Dermis microvascular lymphatic vessel endothelial cell (primary cell): ENCODE measurements around the gene ARMC3. TPM values are rescaled to one million over a fixed set of nuclear protein-coding genes. Genes with fewer than 3 reads are reported as not detected.
A peak's percentile ranks its signal among the peaks of the same experiment; 100 is the strongest.
"Not testable (repeated sequence)": the region's sequence is repeated elsewhere in the genome, so short reads cannot be mapped to it uniquely, and the experiment has no call there.

Experiments
- DNase-seq, 2 donors: peaks; one replicate each; pipeline versions ENCODE4 v3.0.0 to v3.0.0-alpha.2; 2010; ENCODE audit warnings: low read depth in 2 of 2
- total RNA-seq: library from RNA; depleted of rRNA; stranded (reverse); fragments of >200 nt; gene quantifications from 2 replicates; pipeline ENCODE4 v1.2.1, GENCODE V29; 2014

The ARMC3 gene
- total RNA-seq, 1 donor from 2014 or later, result not detected

DNA sequence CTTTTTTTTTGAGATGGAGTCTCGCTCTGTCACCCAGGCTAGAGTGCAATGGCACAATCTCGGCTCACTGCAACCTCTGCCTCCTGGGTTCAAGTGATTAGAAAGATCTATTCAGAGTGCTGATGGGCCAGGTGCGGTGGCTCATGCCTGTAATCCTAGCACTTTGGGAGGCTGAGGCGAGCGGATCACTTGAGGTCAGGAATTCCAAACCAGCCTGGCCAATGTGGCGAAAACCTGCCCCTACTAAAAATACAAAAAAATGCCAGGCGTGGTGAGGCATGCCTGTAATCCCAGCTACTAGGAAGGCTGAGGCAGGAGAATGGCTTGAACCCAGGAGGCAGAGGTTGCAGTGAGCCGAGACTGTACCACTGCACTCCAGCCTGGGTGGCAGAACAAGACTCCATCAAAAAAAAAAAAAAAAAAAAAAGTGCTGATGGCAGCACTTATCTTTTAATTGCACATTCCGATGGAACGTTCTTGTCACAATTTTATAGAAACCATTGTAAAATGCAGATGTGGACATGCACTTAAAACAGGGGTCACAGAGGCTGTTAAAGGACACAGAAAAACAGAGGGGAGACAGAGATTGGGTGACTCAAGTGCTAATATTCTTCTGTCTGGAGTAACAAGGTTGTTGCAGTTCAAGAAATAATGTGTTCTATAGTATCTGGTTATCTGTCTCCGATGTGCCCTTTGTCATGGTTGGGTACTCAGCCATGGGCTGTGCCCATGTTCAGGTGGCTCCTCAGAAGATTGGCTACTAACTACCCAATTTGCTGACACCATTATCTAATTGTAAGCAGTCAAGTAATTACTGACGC is 142.4 kb downstream of the ARMC3 start:
- DNase-seq, result not testable (repeated sequence)

DNA sequence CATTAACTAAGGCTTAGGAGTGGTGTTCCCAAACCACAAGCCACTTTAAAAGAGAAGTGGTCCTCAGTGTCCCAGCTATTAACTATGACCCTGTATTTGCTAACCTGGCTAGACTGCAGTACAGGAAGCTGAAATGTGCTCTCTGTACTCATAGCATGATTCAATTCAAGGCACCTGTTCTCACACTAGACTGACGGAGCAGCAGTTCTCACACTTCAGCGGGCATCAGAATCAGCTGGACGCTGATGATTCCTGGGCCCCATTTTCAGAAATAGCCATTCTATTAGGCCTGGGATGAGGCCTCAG is 143.0 kb downstream of the ARMC3 start:
- DNase-seq, result no peak

DNA sequence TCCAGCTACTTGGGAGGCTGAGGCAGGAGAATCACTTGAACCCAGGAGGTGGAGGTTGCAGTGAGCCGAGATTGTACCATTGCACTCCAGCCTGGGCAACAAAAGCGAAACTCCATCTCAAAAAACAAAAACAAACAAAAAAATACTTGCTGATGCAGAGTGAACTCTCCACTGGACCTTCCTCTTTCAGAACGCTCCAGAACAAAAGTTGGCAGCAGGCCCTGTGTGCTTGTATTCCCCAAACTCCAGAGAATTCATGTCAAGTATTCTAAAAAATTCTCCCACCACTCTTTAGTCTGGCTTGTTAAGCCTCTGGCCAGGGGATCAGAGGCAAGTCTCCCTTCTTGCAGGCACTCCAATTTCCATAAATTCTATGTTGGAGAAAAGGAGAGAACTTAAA is 144.7 kb downstream of the ARMC3 start:
- not testable (repeated sequence) for DNase-seq

GRCh38 chr10:23073527-23073926 is 145.7 kb downstream of the ARMC3 start:
- no peak for DNase-seq

DNA sequence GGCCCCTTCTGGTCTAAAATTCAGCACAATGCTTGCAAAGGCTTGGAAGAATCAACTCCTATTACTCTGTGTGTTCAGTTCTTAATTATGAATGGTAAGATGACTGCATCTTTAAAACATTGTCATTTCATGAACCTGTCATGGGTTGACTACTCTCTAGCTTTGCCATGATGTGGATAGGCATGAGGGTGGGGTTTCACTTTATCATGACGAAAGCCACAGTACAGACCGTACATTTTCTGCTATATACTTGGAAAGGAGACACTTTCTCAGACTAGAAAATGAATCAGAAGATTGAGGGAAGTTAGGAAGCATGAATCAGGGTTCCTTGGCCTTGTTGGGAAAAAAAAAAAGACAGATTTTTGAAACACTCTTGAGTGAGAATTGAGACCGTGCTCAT is 147.8 kb downstream of the ARMC3 start:
- no peak for DNase-seq

- DNase-seq, result no peak
These were observed 150.3 kb downstream of the ARMC3 start for GRCh38 chr10:23078114-23078513.

DNA sequence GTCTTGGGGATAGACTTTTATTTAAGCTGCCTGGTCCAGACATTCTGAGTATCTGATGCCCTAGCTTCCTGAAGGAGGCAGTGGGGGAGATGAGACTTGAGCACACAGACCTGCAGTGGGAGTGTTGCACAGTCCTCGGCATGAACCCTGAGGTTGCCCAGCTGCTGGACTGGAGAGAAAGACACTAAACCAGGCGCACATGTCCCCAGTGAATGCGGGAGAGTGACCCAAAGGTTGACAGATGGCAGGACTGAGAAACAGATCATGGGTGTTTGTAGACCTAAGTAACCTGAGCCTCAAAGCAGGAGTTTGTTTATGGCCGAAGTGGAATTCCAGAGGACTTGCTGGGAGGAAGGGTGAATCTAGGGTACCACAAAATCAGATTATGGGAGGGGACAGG is 151.8 kb downstream of the ARMC3 start:
- DNase-seq, result no peak

- DNase-seq, result no peak
These were observed 152.4 kb downstream of the ARMC3 start for GRCh38 chr10:23080262-23080661.

GRCh38 chr10:23081221-23081750 is 153.4 kb downstream of the ARMC3 start:
- DNase-seq, result no peak

DNA sequence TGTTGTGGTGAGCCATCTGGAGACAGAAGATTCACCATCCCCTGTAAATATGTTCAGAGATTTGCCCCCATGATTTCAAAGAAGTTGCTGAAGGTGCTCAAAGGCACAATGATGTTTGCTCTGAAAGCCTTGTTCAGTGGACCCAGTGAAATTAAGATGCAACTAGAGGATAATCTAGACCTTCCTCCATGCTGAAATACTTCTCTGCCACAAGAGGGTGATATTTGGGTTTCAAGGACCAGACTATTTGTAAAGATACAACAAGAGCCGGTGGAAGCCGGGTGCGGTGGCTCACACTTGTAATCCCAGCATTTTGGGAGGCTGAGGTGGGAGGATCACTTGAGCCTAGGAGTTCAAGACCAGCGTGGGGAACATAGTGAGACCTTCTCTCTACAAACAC is 154.0 kb downstream of the ARMC3 start:
- DNase-seq, result peak in 1 of 2 donors; percentile 29

Other genes with a start within 250 kb of the ARMC3 start
- 27.0 and 27.9 TPM in 2 replicates for gene PIP4K2A, start 213.5 kb upstream of the ARMC3 start, total RNA-seq
- gene MSRB2, start 167.5 kb downstream of the ARMC3 start, total RNA-seq, result 9.0 and 11.1 TPM in 2 replicates